Measurements from ENCODE around the gene ZCCHC17. TPM values are rescaled to one million over a fixed set of nuclear protein-coding genes. Genes with fewer than 3 reads are reported as not detected.

ZCCHC17 gene
- total RNA-seq, 2 experiments from 2014 or later = 30.1 to 33.8 TPM

Other genes with a start within 250 kb of the ZCCHC17 start
- gene PUM1, start 231.3 kb upstream of the ZCCHC17 start, total RNA-seq (2014; rRNA removed; shearing (Covaris generic)) = 52.0 and 68.8 TPM in 2 replicates
- 97.5 and 112 TPM in 2 replicates for gene PUM1, start 231.3 kb upstream of the ZCCHC17 start, total RNA-seq (2022)
- not detected in 2 replicates for gene NKAIN1, start 57.1 kb upstream of the ZCCHC17 start, total RNA-seq (2014; rRNA removed; shearing (Covaris generic))
- not detected in 2 replicates for gene NKAIN1, start 57.1 kb upstream of the ZCCHC17 start, total RNA-seq (2022)
- gene SNRNP40, start 244 bp upstream of the ZCCHC17 start, total RNA-seq (2014; rRNA removed; shearing (Covaris generic)) = 190 and 202 TPM in 2 replicates
- 99.9 and 101 TPM in 2 replicates for gene SNRNP40, start 244 bp upstream of the ZCCHC17 start, total RNA-seq (2022)
- not detected in 2 replicates for gene FABP3, start 76.0 kb downstream of the ZCCHC17 start, total RNA-seq (2014; rRNA removed; shearing (Covaris generic))
- gene FABP3, start 76.0 kb downstream of the ZCCHC17 start, total RNA-seq (2022) = not detected in 2 replicates
- gene SERINC2, start 116.2 kb downstream of the ZCCHC17 start, total RNA-seq (2014; rRNA removed; shearing (Covaris generic)) = 0.82 and 3.5 TPM in 2 replicates
- gene SERINC2, start 116.2 kb downstream of the ZCCHC17 start, total RNA-seq (2022) = 8.6 and 11.1 TPM in 2 replicates

All from OCI-LY7 (cell line).